ENCODE results near the gene THSD4. TPM values are rescaled to one million over a fixed set of nuclear protein-coding genes. Genes with fewer than 3 reads are reported as not detected.

The THSD4 gene
- total RNA-seq, 1 donor from 2014 or later: 2.5 TPM

- H4K20me1 ChIP-seq (ENCODE audit: insufficient read depth, low read length): no peaks in the 10 kb centered on the region
- no peak overlapping the region for H3K4me3 Mint-ChIP-seq (ENCODE audit: unreplicated experiment)
- TF ChIP-seq CTCF (IDR thresholded peaks at IDR 0.05; ENCODE audit: insufficient read depth, low read depth, low read length) (no peak), EZH2 (IDR thresholded peaks at IDR 0.05; ENCODE audit: insufficient read depth, low read length) (no peak)
- H3K9ac ChIP-seq (ENCODE audit: low read length): no peak overlapping the region
- H3K9me3 Mint-ChIP-seq (ENCODE audit: unreplicated experiment): no peaks in the 10 kb centered on the region
- no peak overlapping the region for H2AFZ ChIP-seq (ENCODE audit: low read depth, low read length)
- no peak overlapping the region for H3K4me2 ChIP-seq (ENCODE audit: low read length)
- H3K4me1 ChIP-seq (ENCODE audit: insufficient read depth, low read length): peaks cover 15% of the 10 kb centered on the region
- DNase-seq (ENCODE audit: low read depth) (no peak), FAIRE-seq (no peak)
- H3K27ac Mint-ChIP-seq (ENCODE audit: unreplicated experiment): no peak overlapping the region
- peaks cover 24% of the 10 kb centered on the region for H3K27me3 Mint-ChIP-seq (ENCODE audit: low read depth, unreplicated experiment)
- H3K27me3 ChIP-seq (ENCODE audit: insufficient read depth, low read length): no peaks in the 10 kb centered on the region
- H3K4me1 Mint-ChIP-seq (ENCODE audit: low read depth, unreplicated experiment): peaks cover 3% of the 10 kb centered on the region
- H3K4me3 ChIP-seq (ENCODE audit: insufficient read depth, low read depth, low read length): no peak overlapping the region
- no peaks in the 10 kb centered on the region for H3K36me3 Mint-ChIP-seq (ENCODE audit: low read depth, unreplicated experiment)
- no peak overlapping the region for H3K27ac ChIP-seq (ENCODE audit: low read depth, low read length)
- no peaks in the 10 kb centered on the region for H3K36me3 ChIP-seq (ENCODE audit: insufficient read depth, low read length)
- no peaks in the 10 kb centered on the region for H3K9me3 ChIP-seq (ENCODE audit: insufficient read depth, low read depth, low read length)
- H3K79me2 ChIP-seq (ENCODE audit: insufficient read depth, low read length): peaks cover 56% of the 10 kb centered on the region
These were observed 2.5 kb downstream of the THSD4 start for GRCh38 chr15:71117714-71118305.

- H3K4me3 Mint-ChIP-seq (ENCODE audit: unreplicated experiment): no peak overlapping the region
- Histone ChIP-seq H4K20me1 (ENCODE audit: insufficient read depth, low read length) (no peaks in the 10 kb centered on the region), H3K79me2 (ENCODE audit: insufficient read depth, low read length) (peaks cover 61% of the 10 kb centered on the region), H3K4me2 (ENCODE audit: low read length) (no peak overlapping the region), H2AFZ (ENCODE audit: low read depth, low read length) (no peak overlapping the region), H3K9me3 (ENCODE audit: insufficient read depth, low read depth, low read length) (no peaks in the 10 kb centered on the region), H3K27me3 (ENCODE audit: insufficient read depth, low read length) (no peaks in the 10 kb centered on the region), H3K9ac (ENCODE audit: low read length) (no peak overlapping the region), H3K27ac (ENCODE audit: low read depth, low read length) (no peak overlapping the region), H3K4me1 (ENCODE audit: insufficient read depth, low read length) (peaks cover 15% of the 10 kb centered on the region), H3K4me3 (ENCODE audit: insufficient read depth, low read depth, low read length) (no peak overlapping the region), H3K36me3 (ENCODE audit: insufficient read depth, low read length) (no peaks in the 10 kb centered on the region)
- peaks cover 2% of the 10 kb centered on the region for H3K9me3 Mint-ChIP-seq (ENCODE audit: unreplicated experiment)
- TF ChIP-seq CTCF (IDR thresholded peaks at IDR 0.05; ENCODE audit: insufficient read depth, low read depth, low read length) (no peak), EZH2 (IDR thresholded peaks at IDR 0.05; ENCODE audit: insufficient read depth, low read length) (no peak)
- H3K27ac Mint-ChIP-seq (ENCODE audit: unreplicated experiment): no peak overlapping the region
- DNase-seq (ENCODE audit: low read depth) (no peak), FAIRE-seq (no peak)
- peaks cover 25% of the 10 kb centered on the region for H3K27me3 Mint-ChIP-seq (ENCODE audit: low read depth, unreplicated experiment)
- H3K36me3 Mint-ChIP-seq (ENCODE audit: low read depth, unreplicated experiment): no peaks in the 10 kb centered on the region
- H3K4me1 Mint-ChIP-seq (ENCODE audit: low read depth, unreplicated experiment): peaks cover 3% of the 10 kb centered on the region
These were observed 3.1 kb downstream of the THSD4 start for GRCh38 chr15:71118345-71118744.

GRCh38 chr15:71118881-71119632, 3.8 kb downstream of the THSD4 start:
- Histone ChIP-seq H3K36me3 (ENCODE audit: insufficient read depth, low read length) (no peaks in the 10 kb centered on the region), H3K4me1 (ENCODE audit: insufficient read depth, low read length) (peaks cover 15% of the 10 kb centered on the region), H3K79me2 (ENCODE audit: insufficient read depth, low read length) (peaks cover 63% of the 10 kb centered on the region), H3K9ac (ENCODE audit: low read length) (no peak overlapping the region), H3K27me3 (ENCODE audit: insufficient read depth, low read length) (no peaks in the 10 kb centered on the region), H2AFZ (ENCODE audit: low read depth, low read length) (no peak overlapping the region), H4K20me1 (ENCODE audit: insufficient read depth, low read length) (no peaks in the 10 kb centered on the region), H3K4me3 (ENCODE audit: insufficient read depth, low read depth, low read length) (no peak overlapping the region), H3K9me3 (ENCODE audit: insufficient read depth, low read depth, low read length) (no peaks in the 10 kb centered on the region), H3K27ac (ENCODE audit: low read depth, low read length) (no peak overlapping the region), H3K4me2 (ENCODE audit: low read length) (no peak overlapping the region)
- DNase-seq (ENCODE audit: low read depth): no peak
- TF ChIP-seq CTCF (IDR thresholded peaks at IDR 0.05; ENCODE audit: insufficient read depth, low read depth, low read length) (no peak), EZH2 (IDR thresholded peaks at IDR 0.05; ENCODE audit: insufficient read depth, low read length) (no peak)
- Mint-ChIP-seq H3K36me3 (ENCODE audit: low read depth, unreplicated experiment) (no peaks in the 10 kb centered on the region), H3K27ac (ENCODE audit: unreplicated experiment) (no peak overlapping the region), H3K4me1 (ENCODE audit: low read depth, unreplicated experiment) (peaks cover 3% of the 10 kb centered on the region), H3K27me3 (ENCODE audit: low read depth, unreplicated experiment) (peaks cover 27% of the 10 kb centered on the region), H3K4me3 (ENCODE audit: unreplicated experiment) (no peak overlapping the region), H3K9me3 (ENCODE audit: unreplicated experiment) (peaks cover 3% of the 10 kb centered on the region)
- no peak for FAIRE-seq
